Esophagus muscularis mucosa (tissue), 4 donors: ENCODE results near the gene COPB2.

Source experiments
- EP300 ChIP-seq: sonication (generic); formaldehyde crosslinking; IDR thresholded peaks from one replicate; pipeline ENCODE4 v1.6.1; 2017; ENCODE audit warnings: antibody characterized with exemption
- POLR2A ChIP-seq: fragments of 450-650 bp; IDR thresholded peaks from one replicate; pipeline ENCODE4 v1.6.1; 2017; ENCODE audit warnings: antibody characterized with exemption, moderate library complexity, mild to moderate bottlenecking, low read depth
- POLR2AphosphoS5 ChIP-seq, 2 donors: sonication (generic); formaldehyde crosslinking; IDR thresholded peaks; one replicate each; pipeline ENCODE4 v1.6.1; 2017; ENCODE audit warnings: antibody characterized with exemption in 2 of 2
- TF ChIP-seq, protein P1 (sequence below), 3 experiments: fragments of 200-600 bp in 2 of 3; fragments of 450-650 bp in 1 of 3; sonication (generic) in 2 of 3; IDR thresholded peaks; one replicate each; pipeline ENCODE4 v1.5.1; 2017 to 2019; ENCODE audit warnings: antibody characterized with exemption in 3 of 3, mild to moderate bottlenecking in 2 of 3, moderate library complexity in 1 of 3

DNA sequence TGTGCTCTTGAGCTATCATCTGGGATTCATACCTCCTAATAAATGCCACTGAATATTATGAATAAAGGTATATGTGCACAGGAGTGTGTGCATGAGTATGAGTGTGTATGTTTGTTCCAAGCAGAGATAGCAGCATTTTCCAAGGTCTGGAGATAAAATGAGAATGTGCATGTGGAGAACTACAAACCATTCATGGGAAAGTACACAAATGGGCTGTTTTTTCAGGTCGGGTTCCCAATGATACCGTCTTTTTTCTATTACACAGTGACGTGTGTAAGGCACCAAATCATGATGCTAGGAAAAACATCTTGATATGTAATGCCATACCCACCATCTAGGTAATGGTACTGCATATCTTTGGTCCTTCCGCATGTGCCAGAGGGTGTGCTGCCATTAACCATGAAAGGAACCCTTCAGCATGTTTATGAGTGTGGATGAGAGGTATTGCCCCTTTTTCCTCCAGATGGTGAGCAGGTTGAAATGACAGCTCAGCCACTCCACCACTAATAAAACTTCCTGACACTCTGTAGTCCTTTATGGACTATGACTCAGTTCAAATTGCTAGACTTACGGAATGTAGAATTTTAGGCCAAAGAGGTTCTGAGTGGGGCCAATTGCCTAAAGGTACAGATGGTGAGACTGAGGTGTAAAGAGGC, 36.4 kb upstream of the COPB2 start:
- TF ChIP-seq, protein P1, sequence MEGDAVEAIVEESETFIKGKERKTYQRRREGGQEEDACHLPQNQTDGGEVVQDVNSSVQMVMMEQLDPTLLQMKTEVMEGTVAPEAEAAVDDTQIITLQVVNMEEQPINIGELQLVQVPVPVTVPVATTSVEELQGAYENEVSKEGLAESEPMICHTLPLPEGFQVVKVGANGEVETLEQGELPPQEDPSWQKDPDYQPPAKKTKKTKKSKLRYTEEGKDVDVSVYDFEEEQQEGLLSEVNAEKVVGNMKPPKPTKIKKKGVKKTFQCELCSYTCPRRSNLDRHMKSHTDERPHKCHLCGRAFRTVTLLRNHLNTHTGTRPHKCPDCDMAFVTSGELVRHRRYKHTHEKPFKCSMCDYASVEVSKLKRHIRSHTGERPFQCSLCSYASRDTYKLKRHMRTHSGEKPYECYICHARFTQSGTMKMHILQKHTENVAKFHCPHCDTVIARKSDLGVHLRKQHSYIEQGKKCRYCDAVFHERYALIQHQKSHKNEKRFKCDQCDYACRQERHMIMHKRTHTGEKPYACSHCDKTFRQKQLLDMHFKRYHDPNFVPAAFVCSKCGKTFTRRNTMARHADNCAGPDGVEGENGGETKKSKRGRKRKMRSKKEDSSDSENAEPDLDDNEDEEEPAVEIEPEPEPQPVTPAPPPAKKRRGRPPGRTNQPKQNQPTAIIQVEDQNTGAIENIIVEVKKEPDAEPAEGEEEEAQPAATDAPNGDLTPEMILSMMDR (IDR thresholded peaks at IDR 0.05), result no peak
- TF ChIP-seq EP300, result no peak
- no peak for TF ChIP-seq POLR2A
- TF ChIP-seq POLR2AphosphoS5 (IDR thresholded peaks at IDR 0.05), result no peak
